HG03442 (cell line): Measurements from ENCODE around the gene MCC.
"Not testable (repeated sequence)": the region's sequence is repeated elsewhere in the genome, so short reads cannot be mapped to it uniquely, and the experiment has no call there.

Experiments used
- ATAC-seq: cut with Tn5 transposase; IDR thresholded peaks from one replicate; pipeline ENCODE4 v1.9.1; 2021; ENCODE audit warnings: mild to moderate bottlenecking, moderate library complexity; ENCODE audit not compliant: unreplicated experiment

The MCC gene

GRCh38 chr5:113091622-113092021 is 396.6 kb downstream of the MCC start:
- ATAC-seq: no peak

- no peak for ATAC-seq
These were observed 397.7 kb downstream of the MCC start for GRCh38 chr5:113090336-113091106.

- ATAC-seq: no peak
These were observed 398.5 kb downstream of the MCC start for GRCh38 chr5:113089653-113090335.

GRCh38 chr5:113087976-113088514 is 400.2 kb downstream of the MCC start:
- ATAC-seq: no peak

- no peak for ATAC-seq
These were observed 402.3 kb downstream of the MCC start for GRCh38 chr5:113085880-113086409.

- ATAC-seq: no peak
These were observed 403.2 kb downstream of the MCC start for GRCh38 chr5:113085084-113085414.

- no peak for ATAC-seq
These were observed 403.7 kb downstream of the MCC start for GRCh38 chr5:113084402-113085083.

GRCh38 chr5:113083481-113083880 is 404.8 kb downstream of the MCC start:
- ATAC-seq: no peak

GRCh38 chr5:113082547-113082905 is 405.7 kb downstream of the MCC start:
- no peak for ATAC-seq

GRCh38 chr5:113081881-113082546 is 406.2 kb downstream of the MCC start:
- no peak for ATAC-seq

- no peak for ATAC-seq
These were observed 407.0 kb downstream of the MCC start for GRCh38 chr5:113081091-113081839.

GRCh38 chr5:113076649-113077048 is 411.6 kb downstream of the MCC start:
- ATAC-seq: not testable (repeated sequence)

GRCh38 chr5:113075019-113075418 is 413.2 kb downstream of the MCC start:
- ATAC-seq: no peak

- not testable (repeated sequence) for ATAC-seq
These were observed 414.6 kb downstream of the MCC start for GRCh38 chr5:113073629-113074034.

GRCh38 chr5:113071401-113071800 is 416.9 kb downstream of the MCC start:
- ATAC-seq: no peak

GRCh38 chr5:113070901-113071300 is 417.4 kb downstream of the MCC start:
- no peak for ATAC-seq

- ATAC-seq: no peak
These were observed 419.7 kb downstream of the MCC start for GRCh38 chr5:113068559-113068958.

- ATAC-seq: no peak
These were observed 420.5 kb downstream of the MCC start for GRCh38 chr5:113067635-113068344.

- ATAC-seq: no peak
These were observed 422.6 kb downstream of the MCC start for GRCh38 chr5:113065626-113066025.

GRCh38 chr5:113064806-113065205 is 423.4 kb downstream of the MCC start:
- no peak for ATAC-seq
